ENCODE measurements around the gene FAM3C. TPM values are rescaled to one million over a fixed set of nuclear protein-coding genes. Genes with fewer than 3 reads are reported as not detected.

Gene FAM3C
- total RNA-seq, 2 experiments from 2014 or later: 7.9 to 10.5 TPM

GRCh38 chr7:121334376-121334775 lies 61.7 kb downstream of the FAM3C start:
- H3K9me3 ChIP-seq (ENCODE audit: control insufficient read depth in 1 of 2, insufficient read depth in 1 of 2, low read length in 2 of 2): no peaks in the 10 kb centered on the region
- peaks cover 12% of the 10 kb centered on the region for H3K4me1 ChIP-seq (ENCODE audit: insufficient read depth, low read length)
- Mint-ChIP-seq H3K9me3 (no peaks in the 10 kb centered on the region), H3K27ac (no peak overlapping the region), H3K4me1 (ENCODE audit: low read depth) (no peaks in the 10 kb centered on the region), H3K36me3 (ENCODE audit: low read depth) (no peaks in the 10 kb centered on the region), H3K27me3 (peaks cover 44% of the 10 kb centered on the region), H3K4me3 (no peak overlapping the region)
- H3K4me3 ChIP-seq (ENCODE audit: low read length): no peak overlapping the region
- ChIA-PET CTCF (no interaction called here), POLR2A (no interaction called here)
- H3K27ac ChIP-seq (ENCODE audit: low read depth in 1 of 2, low read length in 2 of 2): no peak overlapping the region
- DNase-seq (no peak), ATAC-seq (ENCODE audit: poor library complexity) (no peak)
- H3K36me3 ChIP-seq (ENCODE audit: insufficient read depth, low read length): no peaks in the 10 kb centered on the region
- no peak for TF ChIP-seq CTCF (IDR thresholded peaks at IDR 0.05)
- intact Hi-C loops (cut with DNase I, micrococcal nuclease): no loop called here
- peaks cover 12 to 35% of the 10 kb centered on the region in 2 experiments for H3K27me3 ChIP-seq (ENCODE audit: control insufficient read depth in 1 of 2, insufficient read depth in 2 of 2, low read length in 2 of 2)

- CTCF ChIA-PET: no interaction called here
- H3K27me3 ChIP-seq (ENCODE audit: control insufficient read depth in 1 of 2, insufficient read depth in 2 of 2, low read length in 2 of 2): peaks cover 31 to 57% of the 10 kb centered on the region in 2 experiments
These were observed 64.5 kb downstream of the FAM3C start for GRCh38 chr7:121331574-121331973.

GRCh38 chr7:121331048-121331447 lies 65.1 kb downstream of the FAM3C start:
- H3K4me1 ChIP-seq (ENCODE audit: insufficient read depth, low read length): peaks cover 20% of the 10 kb centered on the region
- POLR2A ChIA-PET: no interaction called here
- Mint-ChIP-seq H3K4me1 (ENCODE audit: low read depth) (peaks cover 13% of the 10 kb centered on the region), H3K36me3 (ENCODE audit: low read depth) (no peaks in the 10 kb centered on the region), H3K9me3 (no peaks in the 10 kb centered on the region), H3K4me3 (no peak overlapping the region), H3K27me3 (peaks cover 76% of the 10 kb centered on the region), H3K27ac (no peak overlapping the region)
- H3K4me3 ChIP-seq (ENCODE audit: low read length): no peak overlapping the region
- H3K27ac ChIP-seq (ENCODE audit: low read depth in 1 of 2, low read length in 2 of 2): no peak overlapping the region
- peaks cover 31 to 57% of the 10 kb centered on the region in 2 experiments for H3K27me3 ChIP-seq (ENCODE audit: control insufficient read depth in 1 of 2, insufficient read depth in 2 of 2, low read length in 2 of 2)
- peaks cover 0 to 8% of the 10 kb centered on the region in 2 experiments for H3K9me3 ChIP-seq (ENCODE audit: control insufficient read depth in 1 of 2, insufficient read depth in 1 of 2, low read length in 2 of 2)
- CTCF ChIA-PET: no interaction called here
- DNase-seq: no peak
- no peak for ATAC-seq (ENCODE audit: poor library complexity)
- H3K36me3 ChIP-seq (ENCODE audit: insufficient read depth, low read length): no peaks in the 10 kb centered on the region
- no peak for TF ChIP-seq CTCF (IDR thresholded peaks at IDR 0.05)
- intact Hi-C loops (cut with DNase I, micrococcal nuclease): no loop called here

More at GRCh38 chr7:121331574-121331973, 64.5 kb downstream of the FAM3C start:
- Mint-ChIP-seq H3K36me3 (ENCODE audit: low read depth) (no peaks in the 10 kb centered on the region), H3K9me3 (no peaks in the 10 kb centered on the region), H3K4me3 (no peak overlapping the region), H3K27ac (no peak overlapping the region), H3K27me3 (peaks cover 71% of the 10 kb centered on the region), H3K4me1 (ENCODE audit: low read depth) (peaks cover 13% of the 10 kb centered on the region)
- H3K9me3 ChIP-seq (ENCODE audit: control insufficient read depth in 1 of 2, insufficient read depth in 1 of 2, low read length in 2 of 2): peaks cover 0 to 8% of the 10 kb centered on the region in 2 experiments
- no peak for TF ChIP-seq CTCF (IDR thresholded peaks at IDR 0.05)
- DNase-seq (no peak), ATAC-seq (ENCODE audit: poor library complexity) (no peak)
- POLR2A ChIA-PET: no interaction called here
- no peaks in the 10 kb centered on the region for H3K36me3 ChIP-seq (ENCODE audit: insufficient read depth, low read length)
- H3K4me1 ChIP-seq (ENCODE audit: insufficient read depth, low read length): peaks cover 20% of the 10 kb centered on the region
- H3K27ac ChIP-seq (ENCODE audit: low read depth in 1 of 2, low read length in 2 of 2): no peak overlapping the region
- H3K4me3 ChIP-seq (ENCODE audit: low read length): no peak overlapping the region
- intact Hi-C loops (cut with DNase I, micrococcal nuclease): no loop called here

All from CD4-positive, alpha-beta T cell (primary cell).